GM21381 (cell line): ENCODE results near the gene SIKE1.
A peak's percentile ranks its signal among the peaks of the same experiment; 100 is the strongest.
"Not testable (repeated sequence)": the region's sequence is repeated elsewhere in the genome, so short reads cannot be mapped to it uniquely, and the experiment has no call there.

Source experiments
- ATAC-seq: cut with Tn5 transposase; IDR thresholded peaks from one replicate; pipeline ENCODE4 v1.9.1; 2021; ENCODE audit warnings: mild to moderate bottlenecking, moderate library complexity; ENCODE audit not compliant: unreplicated experiment

SIKE1 gene

GRCh38 chr1:114756009-114756892 is 24.2 kb downstream of the SIKE1 start:
- peak; percentile 41 for ATAC-seq

- ATAC-seq = no peak
Observed at GRCh38 chr1:114755006-114755931, 25.2 kb downstream of the SIKE1 start.

GRCh38 chr1:114753702-114754101 is 26.8 kb downstream of the SIKE1 start:
- not testable (repeated sequence) for ATAC-seq

GRCh38 chr1:114753143-114753542 is 27.3 kb downstream of the SIKE1 start:
- no peak for ATAC-seq

GRCh38 chr1:114750780-114751179 is 29.7 kb downstream of the SIKE1 start:
- ATAC-seq = no peak

- no peak for ATAC-seq
Observed at GRCh38 chr1:114749835-114750234, 30.6 kb downstream of the SIKE1 start.

GRCh38 chr1:114746450-114747121 is 33.9 kb downstream of the SIKE1 start:
- no peak for ATAC-seq

- ATAC-seq = no peak
Observed at GRCh38 chr1:114745291-114745690, 35.2 kb downstream of the SIKE1 start.

- ATAC-seq = no peak
Observed at GRCh38 chr1:114741963-114742746, 38.3 kb downstream of the SIKE1 start.

GRCh38 chr1:114740331-114740730 is 40.2 kb downstream of the SIKE1 start:
- ATAC-seq = no peak

- no peak for ATAC-seq
Observed at GRCh38 chr1:114737314-114737849, 43.1 kb downstream of the SIKE1 start.

GRCh38 chr1:114735479-114735878 is 45.0 kb downstream of the SIKE1 start:
- no peak for ATAC-seq

GRCh38 chr1:114729782-114730181 is 50.7 kb downstream of the SIKE1 start:
- no peak for ATAC-seq

GRCh38 chr1:114728553-114728952 is 51.9 kb downstream of the SIKE1 start:
- no peak for ATAC-seq

- no peak for ATAC-seq
Observed at GRCh38 chr1:114725230-114725629, 55.3 kb downstream of the SIKE1 start.

- ATAC-seq = no peak
Observed at GRCh38 chr1:114723915-114724314, 56.6 kb downstream of the SIKE1 start.

GRCh38 chr1:114723457-114723856 is 57.0 kb downstream of the SIKE1 start:
- ATAC-seq = no peak

GRCh38 chr1:114720492-114720891 is 60.0 kb downstream of the SIKE1 start:
- ATAC-seq = no peak
